Measurements from ENCODE around the gene MACROD1.
"Not testable (repeated sequence)": the region's sequence is repeated elsewhere in the genome, so short reads cannot be mapped to it uniquely, and the experiment has no call there.

MACROD1 gene

GRCh38 chr11:64056861-64057260, 109.1 kb downstream of the MACROD1 start:
- DNase-seq (ENCODE audit: low read depth) = no peak

GRCh38 chr11:64056213-64056785, 109.6 kb downstream of the MACROD1 start:
- no peak for DNase-seq (ENCODE audit: low read depth)

GRCh38 chr11:64055077-64055476, 110.8 kb downstream of the MACROD1 start:
- DNase-seq (ENCODE audit: low read depth) = no peak

DNA sequence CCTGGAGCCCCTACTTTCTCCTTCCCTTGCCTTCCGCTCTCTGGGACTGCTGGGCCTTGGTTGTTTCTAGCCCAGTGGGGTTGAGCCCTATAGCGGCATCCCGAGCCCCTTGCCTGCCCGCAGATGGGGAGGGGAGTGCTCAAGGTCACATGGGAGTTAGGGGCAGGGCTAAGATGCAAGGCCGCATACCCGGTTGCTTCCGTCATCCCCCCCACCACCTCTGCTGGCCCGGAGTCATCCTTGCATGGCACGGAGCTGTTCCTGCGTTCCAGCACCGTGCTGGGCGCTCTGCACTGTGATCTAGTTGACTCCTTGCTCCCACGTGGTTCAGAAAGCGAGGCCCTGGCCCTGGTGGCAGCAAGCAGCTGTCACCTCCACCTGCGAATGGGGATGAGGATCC, 112.2 kb downstream of the MACROD1 start:
- DNase-seq (ENCODE audit: low read depth) = no peak

- DNase-seq (ENCODE audit: low read depth) = no peak
These were observed 112.8 kb downstream of the MACROD1 start for GRCh38 chr11:64052938-64053622.

DNA sequence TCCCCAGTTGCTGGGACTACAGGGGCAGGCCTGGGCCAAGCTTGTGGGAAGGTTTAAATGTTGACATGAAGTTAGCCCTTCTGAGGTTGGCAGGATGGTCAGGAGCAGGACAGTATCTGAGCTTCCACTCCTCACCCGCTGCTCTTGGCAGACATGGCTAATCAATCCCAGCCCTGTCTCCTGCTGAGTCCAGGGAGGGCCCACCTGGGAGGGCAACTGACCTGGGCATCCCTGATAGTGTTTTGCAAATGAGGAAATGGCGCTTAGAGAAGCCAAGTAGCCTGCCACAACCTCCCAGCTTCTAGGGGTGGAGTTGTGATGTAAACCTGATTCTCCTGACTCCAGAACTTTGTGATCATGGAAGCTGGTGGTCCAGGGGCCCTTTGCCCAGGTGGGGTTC, 113.5 kb downstream of the MACROD1 start:
- DNase-seq (ENCODE audit: low read depth) = no peak

- DNase-seq (ENCODE audit: low read depth) = no peak
These were observed 114.6 kb downstream of the MACROD1 start for GRCh38 chr11:64051297-64051696.

- no peak for DNase-seq (ENCODE audit: low read depth)
These were observed 116.4 kb downstream of the MACROD1 start for GRCh38 chr11:64049509-64049908.

GRCh38 chr11:64048042-64048854, 117.7 kb downstream of the MACROD1 start:
- DNase-seq (ENCODE audit: low read depth) = no peak

- not testable (repeated sequence) for DNase-seq (ENCODE audit: low read depth)
These were observed 118.5 kb downstream of the MACROD1 start for GRCh38 chr11:64047373-64047772.

- no peak for DNase-seq (ENCODE audit: low read depth)
These were observed 120.2 kb downstream of the MACROD1 start for GRCh38 chr11:64045700-64046099.

DNA sequence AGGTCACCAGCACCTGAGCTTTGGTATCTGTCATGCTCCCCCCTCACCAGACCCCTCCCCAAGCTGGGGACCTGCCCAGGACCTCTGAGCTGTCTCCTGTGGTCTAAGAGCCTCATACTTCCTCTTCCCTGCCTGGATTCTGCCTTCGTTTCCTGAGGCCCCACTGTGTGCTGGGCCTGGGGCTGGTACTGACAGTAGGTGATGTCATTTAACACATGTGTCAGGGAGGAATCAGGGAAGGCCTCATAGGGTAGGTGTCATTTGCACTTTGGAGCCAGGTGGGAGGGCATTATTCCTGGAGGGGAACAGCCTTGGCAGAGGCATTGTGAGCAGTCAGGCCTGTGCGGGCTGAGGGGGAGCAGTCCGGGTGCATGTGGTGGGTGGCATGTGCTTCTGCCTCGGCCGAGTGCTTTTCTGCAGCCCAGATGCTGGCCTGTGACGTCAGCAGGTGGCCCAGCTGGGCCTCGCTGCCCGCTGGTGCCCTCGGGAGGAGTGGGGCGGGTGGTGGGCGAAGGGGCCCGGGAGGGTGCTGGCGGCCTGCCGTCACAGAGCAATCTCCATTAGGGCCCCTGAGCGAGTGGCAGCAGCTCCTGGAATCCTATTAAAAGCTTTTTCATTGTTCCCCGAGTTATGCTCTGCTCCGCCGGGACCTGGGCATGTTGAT, 121.1 kb downstream of the MACROD1 start:
- DNase-seq (ENCODE audit: low read depth) = no peak

DNA sequence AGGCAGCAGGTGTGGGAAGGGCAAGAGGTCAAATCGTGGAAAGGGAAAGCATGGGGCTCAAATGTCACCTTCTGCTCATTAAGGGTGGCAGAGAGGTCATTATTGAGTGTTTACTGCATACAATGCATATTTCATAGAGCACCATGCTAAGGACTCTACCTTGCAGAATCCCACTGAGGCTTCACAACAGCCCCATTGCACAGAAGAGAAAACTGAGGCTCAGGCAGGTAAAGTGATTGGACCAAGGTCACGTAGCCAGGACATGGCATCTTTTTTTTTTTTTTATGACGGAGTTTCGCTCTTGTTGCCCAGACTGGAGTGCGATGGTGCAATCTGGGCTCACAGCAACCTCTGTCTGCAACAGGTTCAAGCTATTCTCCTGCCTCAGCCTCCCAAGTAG, 122.4 kb downstream of the MACROD1 start:
- no peak for DNase-seq (ENCODE audit: low read depth)

DNA sequence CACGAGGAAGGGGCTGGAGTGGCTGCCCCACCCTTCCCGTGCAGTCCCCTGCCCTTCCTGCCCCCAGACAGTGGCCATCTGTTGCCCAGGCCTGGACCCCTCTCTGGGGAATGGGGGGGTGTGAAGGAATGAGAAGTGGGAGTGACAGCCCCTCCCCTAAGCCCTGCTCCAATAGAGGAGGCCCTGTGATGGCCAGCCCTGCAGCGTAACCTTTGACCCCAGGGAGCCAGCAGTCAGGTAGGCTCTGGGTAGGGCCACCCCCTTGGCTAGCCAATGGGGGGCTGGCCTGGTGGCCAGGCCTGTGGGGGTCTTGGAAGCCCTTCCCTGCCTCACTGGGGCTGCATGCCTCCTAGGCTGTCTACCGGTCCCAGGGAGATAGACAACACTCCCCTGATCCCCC, 123.6 kb downstream of the MACROD1 start:
- DNase-seq (ENCODE audit: low read depth) = no peak

DNA sequence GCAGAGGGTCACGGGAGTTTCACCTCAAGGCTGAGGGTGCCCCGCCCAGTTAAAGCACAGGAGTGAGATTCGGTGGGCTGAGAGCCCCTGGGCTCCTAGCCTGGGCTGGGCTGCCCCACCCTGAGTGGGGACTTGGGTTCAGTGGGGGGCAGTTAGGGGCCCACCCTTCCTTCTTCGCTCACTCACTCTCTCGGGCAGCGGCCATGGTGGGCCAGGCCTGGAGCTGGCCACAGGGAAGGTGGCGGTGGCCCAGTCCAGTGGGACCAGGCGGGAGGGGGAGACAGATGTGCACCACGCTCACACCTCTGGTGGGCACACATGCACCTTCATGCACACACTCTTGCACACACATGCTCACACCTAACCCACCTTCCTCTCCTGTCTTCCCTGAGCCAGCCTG, 124.1 kb downstream of the MACROD1 start:
- no peak for DNase-seq (ENCODE audit: low read depth)

GRCh38 chr11:64040684-64041322, 125.1 kb downstream of the MACROD1 start:
- DNase-seq (ENCODE audit: low read depth) = no peak

GRCh38 chr11:64039012-64039665, 126.8 kb downstream of the MACROD1 start:
- no peak for DNase-seq (ENCODE audit: low read depth)

GRCh38 chr11:64038500-64038899, 127.4 kb downstream of the MACROD1 start:
- no peak for DNase-seq (ENCODE audit: low read depth)

GRCh38 chr11:64037027-64037634, 128.8 kb downstream of the MACROD1 start:
- DNase-seq (ENCODE audit: low read depth) = no peak

DNA sequence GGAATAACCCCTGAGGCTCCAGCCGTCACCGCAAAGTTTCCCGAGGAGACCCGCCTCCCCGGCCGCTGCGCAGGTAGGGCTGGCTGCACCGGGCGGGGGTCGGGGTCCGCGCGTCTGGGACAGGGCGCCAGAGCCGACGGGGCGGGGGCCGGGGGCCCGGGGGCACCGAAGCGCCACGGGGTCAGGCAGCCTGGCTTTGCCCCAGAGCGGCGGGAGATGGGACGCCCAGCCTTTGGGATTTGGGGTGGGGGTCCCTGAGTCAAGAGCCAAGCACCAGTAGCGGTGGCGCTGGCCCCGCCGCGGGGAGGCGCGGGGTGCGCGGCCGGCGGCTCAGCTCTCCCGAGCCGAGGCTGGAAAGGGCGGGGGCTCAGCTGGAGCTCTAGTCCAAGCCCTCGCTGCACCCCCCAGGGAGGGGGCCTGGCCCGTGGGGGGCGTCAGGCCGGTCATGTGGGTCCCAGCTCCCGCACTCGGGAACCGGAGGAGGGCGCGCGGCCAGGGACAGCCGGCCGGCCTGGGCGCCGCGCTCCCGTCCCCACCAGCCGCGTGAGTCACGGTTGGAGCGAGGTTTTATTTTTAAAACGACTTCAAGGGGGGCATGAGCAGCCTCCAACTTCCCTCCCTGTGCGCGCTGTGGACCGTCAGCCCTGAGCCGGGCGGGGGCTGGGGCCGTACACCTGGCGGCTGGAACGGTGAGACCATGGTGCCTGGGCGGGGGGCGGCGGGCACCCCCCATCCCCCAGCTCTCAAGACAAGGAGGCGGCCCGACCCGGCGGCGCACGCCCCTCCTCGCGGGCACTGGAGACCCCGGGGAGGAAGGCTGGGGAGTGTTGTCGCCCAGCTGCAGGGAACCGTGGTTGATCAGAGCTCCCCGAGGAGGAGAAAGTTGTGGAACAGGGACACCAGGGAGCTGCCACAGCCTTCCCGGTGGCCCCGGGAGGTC, 129.6 kb downstream of the MACROD1 start:
- DNase-seq (ENCODE audit: low read depth) = no peak

Measured in activated T-helper 9 cell treated with anti-CD3 and anti-CD28 coated beads, Interleukin-2, amount 50 U/mL, for 16 hours (primary cell).